Mesenchymal stem cell (in vitro differentiated cells and primary cell): Measurements from ENCODE around the gene KCNN2.

Experiments
- DNase-seq: peaks from one replicate; pipeline ENCODE4 v3.0.0-alpha.2; 2013
- H2AFZ ChIP-seq: one replicate; pipeline ENCODE4 v1.6.1; 2013; ENCODE audit warnings: low read depth, mild to moderate bottlenecking, control low read depth, inconsistent platforms, low read length, moderate library complexity
- H2AK5ac ChIP-seq: 2 replicates; pipeline ENCODE4 v1.6.1; 2013; ENCODE audit warnings: low read length, moderate library complexity, mild to moderate bottlenecking, inconsistent platforms; ENCODE audit not compliant: severe bottlenecking
- H2BK120ac ChIP-seq: one replicate; pipeline ENCODE4 v1.6.1; 2013; ENCODE audit warnings: low read depth, mild to moderate bottlenecking, inconsistent platforms, low read length, moderate library complexity
- H2BK12ac ChIP-seq, 2 experiments: one replicate each; pipeline ENCODE4 v1.6.1; 2013; ENCODE audit warnings: inconsistent platforms in 2 of 2, low read length in 2 of 2, mild to moderate bottlenecking in 2 of 2, moderate library complexity in 2 of 2, control low read depth in 1 of 2
- H2BK15ac ChIP-seq: one replicate; pipeline ENCODE4 v1.6.1; 2013; ENCODE audit warnings: mild to moderate bottlenecking, low read depth, inconsistent platforms; ENCODE audit not compliant: poor library complexity, severe bottlenecking
- H2BK5ac ChIP-seq: 2 replicates; pipeline ENCODE4 v1.6.1; 2013; ENCODE audit warnings: low read depth, mild to moderate bottlenecking, low read length, control low read depth, inconsistent platforms; ENCODE audit not compliant: poor library complexity, severe bottlenecking
- H3K14ac ChIP-seq, 2 experiments: one replicate each; pipeline ENCODE4 v1.6.1; 2013; ENCODE audit warnings: inconsistent platforms in 2 of 2, low read length in 2 of 2, control low read depth in 1 of 2, mild to moderate bottlenecking in 1 of 2, moderate library complexity in 1 of 2
- H3K18ac ChIP-seq, 2 experiments: one replicate each; pipeline ENCODE4 v1.6.1; 2013; ENCODE audit warnings: inconsistent platforms in 2 of 2, low read length in 2 of 2, control low read depth in 1 of 2, low read depth in 1 of 2, mild to moderate bottlenecking in 1 of 2
- H3K23ac ChIP-seq, 2 experiments: one replicate each; pipeline ENCODE4 v1.6.1; 2013; ENCODE audit warnings: inconsistent platforms in 2 of 2, low read length in 2 of 2, mild to moderate bottlenecking in 2 of 2, moderate library complexity in 2 of 2, control low read depth in 1 of 2
- H3K27ac ChIP-seq: 2 replicates; pipeline ENCODE4 v1.5.1; 2013; ENCODE audit warnings: mild to moderate bottlenecking, moderate library complexity, low read length, control low read depth, inconsistent platforms; ENCODE audit not compliant: poor library complexity, severe bottlenecking
- H3K27me3 ChIP-seq, 2 experiments: 2 replicates each; pipeline versions ENCODE4 v1.6.1 to v1.7.0; 2013; ENCODE audit warnings: low read length in 2 of 2, mild to moderate bottlenecking in 2 of 2, moderate library complexity in 2 of 2, control low read depth in 1 of 2, inconsistent platforms in 1 of 2; ENCODE audit not compliant: control insufficient read depth in 1 of 2, insufficient read depth in 1 of 2
- H3K36me3 ChIP-seq, 2 experiments: 2 replicates each; pipeline versions ENCODE4 v1.6.1 to v1.7.0; 2013; ENCODE audit warnings: low read length in 2 of 2, control low read depth in 1 of 2, inconsistent platforms in 1 of 2, low read depth in 1 of 2, mild to moderate bottlenecking in 1 of 2; ENCODE audit not compliant: insufficient read depth in 2 of 2, control insufficient read depth in 1 of 2
- H3K4ac ChIP-seq, 2 experiments: one replicate each; pipeline ENCODE4 v1.6.1; 2013; ENCODE audit warnings: inconsistent platforms in 2 of 2, low read length in 2 of 2, mild to moderate bottlenecking in 2 of 2, moderate library complexity in 2 of 2, control low read depth in 1 of 2, low read depth in 1 of 2
- H3K4me1 ChIP-seq: 2 replicates; pipeline ENCODE4 v1.6.1; 2013; ENCODE audit warnings: low read depth, low read length, control low read depth; ENCODE audit not compliant: control insufficient read depth, insufficient read depth
- H3K4me2 ChIP-seq: 2 replicates; pipeline ENCODE4 v1.6.1; 2013; ENCODE audit warnings: low read length, mild to moderate bottlenecking, inconsistent platforms; ENCODE audit not compliant: poor library complexity, severe bottlenecking
- H3K4me3 ChIP-seq, 2 experiments: 2 replicates each; pipeline versions ENCODE4 v1.5.1 to v1.7.0; 2013; ENCODE audit warnings: low read length in 2 of 2, mild to moderate bottlenecking in 2 of 2, control low read depth in 1 of 2, low read depth in 1 of 2; ENCODE audit not compliant: insufficient read depth in 1 of 2
- H3K79me1 ChIP-seq: replicated peaks from 2 replicates; pipeline ENCODE4 v1.6.1; 2013; ENCODE audit warnings: mild to moderate bottlenecking, control low read depth, low read length, inconsistent platforms; ENCODE audit not compliant: poor library complexity, severe bottlenecking
- H3K9ac ChIP-seq: 2 replicates; pipeline ENCODE4 v1.7.0; 2013; ENCODE audit warnings: mild to moderate bottlenecking, low read length, moderate library complexity
- H3K9me3 ChIP-seq: 2 replicates; pipeline ENCODE4 v1.7.0; 2013; ENCODE audit warnings: mild to moderate bottlenecking, low read length; ENCODE audit not compliant: control insufficient read depth
- H4K8ac ChIP-seq: one replicate; pipeline ENCODE4 v1.6.1; 2013; ENCODE audit warnings: inconsistent platforms, mild to moderate bottlenecking, low read length, moderate library complexity
- H4K91ac ChIP-seq: one replicate; pipeline ENCODE4 v1.6.1; 2013; ENCODE audit warnings: mild to moderate bottlenecking, low read length, inconsistent platforms
- WGBS: methylation state at CpG from one replicate; pipeline ENCODE4 v1.1.7; 2013; ENCODE audit warnings: mixed read lengths; 5-methylcytosine and 5-hydroxymethylcytosine counted together

The KCNN2 gene

DNA sequence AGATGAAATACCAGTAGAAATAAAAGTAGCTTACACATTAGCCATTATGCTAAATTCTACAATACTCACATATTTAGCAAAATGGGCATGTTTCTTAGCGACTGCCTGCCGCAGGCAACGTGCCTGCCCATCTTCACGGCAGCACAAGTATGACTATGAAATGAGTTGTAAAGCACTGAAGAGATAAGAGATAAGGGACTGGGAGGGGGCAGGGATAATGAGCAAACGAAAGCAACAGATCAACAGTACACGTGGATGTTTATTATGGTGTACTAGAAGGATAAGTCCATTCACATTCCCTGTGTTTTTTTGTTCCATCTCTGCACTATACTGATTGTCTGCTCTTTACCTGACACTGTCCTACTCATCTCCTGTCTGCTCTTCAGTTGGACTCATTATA lies 44.1 kb upstream of the KCNN2 start:
- Histone ChIP-seq H2AK5ac (no peak overlapping the region), H3K14ac (no peak overlapping the region), H3K23ac (no peak overlapping the region), H2AFZ (peak overlapping the region; percentile 61), H3K36me3 (no peaks in the 10 kb centered on the region), H3K27me3 (no peaks in the 10 kb centered on the region), H4K91ac (no peak overlapping the region), H3K79me1 (no peaks in the 10 kb centered on the region), H3K27ac (no peak overlapping the region), H2BK12ac (no peak overlapping the region), H3K4ac (no peak overlapping the region), H2BK5ac (no peak overlapping the region), H3K9me3 (no peaks in the 10 kb centered on the region), H3K4me3 (no peak overlapping the region), H3K4me1 (no peaks in the 10 kb centered on the region), H3K9ac (no peak overlapping the region), H3K18ac (peak overlapping the region in 1 of 2 experiments; percentile 66), H2BK120ac (no peak overlapping the region), H4K8ac (no peak overlapping the region), H2BK15ac (no peak overlapping the region), H3K4me2 (no peak overlapping the region)
- 62% methylated on average over 5 of the region's 6 CpGs for WGBS
- DNase-seq = no peak

DNA sequence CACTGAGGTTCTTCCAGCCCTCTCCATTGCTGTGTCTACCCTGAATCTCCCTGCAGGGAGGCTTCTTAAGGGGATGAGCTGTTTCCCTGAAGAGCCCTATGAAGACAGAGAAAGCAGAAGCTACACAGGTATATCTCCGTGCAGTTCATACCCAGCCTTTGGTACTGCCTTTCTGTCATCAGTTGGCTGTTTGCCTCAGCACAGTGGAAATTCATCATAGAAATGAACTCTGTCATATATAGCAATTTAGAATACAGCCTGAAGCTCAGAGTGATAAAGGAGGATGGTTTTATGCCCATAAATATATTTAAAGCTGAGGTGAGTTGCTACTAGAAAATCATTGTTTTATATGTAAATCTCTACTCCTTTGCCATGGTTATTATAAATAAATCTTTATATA lies 42.6 kb upstream of the KCNN2 start:
- Histone ChIP-seq H3K9ac (no peak overlapping the region), H2AK5ac (no peak overlapping the region), H3K4me1 (no peaks in the 10 kb centered on the region), H3K79me1 (no peaks in the 10 kb centered on the region), H2BK15ac (no peak overlapping the region), H3K23ac (no peak overlapping the region), H4K8ac (peak overlapping the region; percentile 24), H3K4me3 (no peak overlapping the region), H3K27ac (no peak overlapping the region), H3K36me3 (no peaks in the 10 kb centered on the region), H4K91ac (peak overlapping the region; percentile 46), H3K4me2 (no peak overlapping the region), H2BK12ac (no peak overlapping the region), H3K9me3 (no peaks in the 10 kb centered on the region), H2BK120ac (no peak overlapping the region), H3K18ac (no peak overlapping the region), H3K4ac (no peak overlapping the region), H2BK5ac (no peak overlapping the region), H2AFZ (no peak overlapping the region), H3K14ac (no peak overlapping the region), H3K27me3 (no peaks in the 10 kb centered on the region)
- WGBS = 100% methylated on average over 1 of the region's 1 CpG
- DNase-seq = no peak

DNA sequence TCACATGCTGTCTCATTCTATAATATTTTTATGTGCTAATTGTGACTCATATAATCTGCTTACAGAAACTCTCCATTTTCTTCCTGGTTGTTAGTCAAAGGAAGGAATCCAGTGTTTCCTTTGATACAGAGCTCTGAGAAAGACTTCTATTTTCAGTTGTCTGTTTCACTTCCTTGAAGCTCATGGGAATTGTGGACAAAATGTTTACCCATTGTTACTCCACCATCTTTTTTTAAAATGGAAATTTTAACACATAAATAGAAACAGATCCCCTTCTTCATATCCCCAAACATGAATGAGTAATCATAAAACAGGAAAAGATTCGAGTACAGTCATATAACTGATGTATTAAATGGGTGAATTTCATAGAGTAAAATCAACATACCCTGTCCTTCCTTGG lies 42.0 kb upstream of the KCNN2 start:
- Histone ChIP-seq H3K27me3 (no peaks in the 10 kb centered on the region), H2AK5ac (no peak overlapping the region), H3K18ac (no peak overlapping the region), H3K4ac (no peak overlapping the region), H3K4me1 (no peaks in the 10 kb centered on the region), H3K14ac (no peak overlapping the region), H3K4me2 (no peak overlapping the region), H2BK120ac (no peak overlapping the region), H4K8ac (no peak overlapping the region), H3K9ac (no peak overlapping the region), H4K91ac (no peak overlapping the region), H3K9me3 (no peaks in the 10 kb centered on the region), H2BK5ac (no peak overlapping the region), H3K23ac (no peak overlapping the region), H2BK15ac (no peak overlapping the region), H2BK12ac (no peak overlapping the region), H2AFZ (no peak overlapping the region), H3K36me3 (no peaks in the 10 kb centered on the region), H3K27ac (no peak overlapping the region), H3K79me1 (no peaks in the 10 kb centered on the region), H3K4me3 (no peak overlapping the region)
- WGBS = no CpG with 5 or more reads among the region's 1 CpG
- peak; percentile 59 for DNase-seq

DNA sequence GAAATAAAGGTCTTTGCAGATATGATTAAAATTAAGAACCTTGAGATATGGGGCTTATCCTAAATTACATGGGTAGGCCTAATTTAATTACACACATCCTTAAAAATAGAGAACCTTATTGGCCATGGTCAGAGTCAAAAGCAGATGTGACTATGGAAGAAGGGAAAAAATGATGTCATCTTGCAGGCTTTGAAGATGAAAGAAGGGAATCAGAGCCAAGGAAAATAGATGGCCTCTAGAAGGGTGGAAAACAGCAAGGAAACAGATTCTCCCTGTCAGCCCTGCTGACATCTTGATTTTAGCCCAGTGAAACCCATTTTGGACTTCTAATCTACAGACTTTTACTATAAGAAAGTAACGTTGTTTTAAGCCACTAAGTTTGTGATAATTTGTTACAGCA lies 37.6 kb upstream of the KCNN2 start:
- H3K4ac ChIP-seq = no peak overlapping the region

More for the DNA sequence above, 37.6 kb upstream of the KCNN2 start:
- no peaks in the 10 kb centered on the region for H3K4me1 ChIP-seq
- no peak overlapping the region for H3K9ac ChIP-seq
- no peak overlapping the region for H3K18ac ChIP-seq
- no peak overlapping the region for H2AK5ac ChIP-seq
- H3K4me2 ChIP-seq = no peak overlapping the region
- no peak overlapping the region for H3K4me3 ChIP-seq
- no peaks in the 10 kb centered on the region for H3K27me3 ChIP-seq
- H3K79me1 ChIP-seq = no peaks in the 10 kb centered on the region
- H2BK12ac ChIP-seq = no peak overlapping the region
- H4K8ac ChIP-seq = no peak overlapping the region
- no peak overlapping the region for H3K23ac ChIP-seq
- H3K27ac ChIP-seq = no peak overlapping the region
- no peaks in the 10 kb centered on the region for H3K36me3 ChIP-seq
- H2BK5ac ChIP-seq = no peak overlapping the region
- WGBS = 89% methylated on average over 1 of the region's 1 CpG
- H4K91ac ChIP-seq = no peak overlapping the region
- no peak overlapping the region for H2BK15ac ChIP-seq
- DNase-seq = no peak
- H2BK120ac ChIP-seq = no peak overlapping the region
- no peaks in the 10 kb centered on the region for H3K9me3 ChIP-seq
- H2AFZ ChIP-seq = no peak overlapping the region
- no peak overlapping the region for H3K14ac ChIP-seq
